DMS79 treated with DMSO at 0.1 percent for 48 hours (cell line): ENCODE measurements around the gene SEMA4B.

ENCODE experiments used
- DNase-seq: peaks from one replicate; lab custom pipeline; 2025; lab: John Stamatoyannopoulos, UW

The SEMA4B gene

GRCh38 chr15:90225504-90226234 is 24.5 kb downstream of the SEMA4B start:
- DNase-seq, result no peak

DNA sequence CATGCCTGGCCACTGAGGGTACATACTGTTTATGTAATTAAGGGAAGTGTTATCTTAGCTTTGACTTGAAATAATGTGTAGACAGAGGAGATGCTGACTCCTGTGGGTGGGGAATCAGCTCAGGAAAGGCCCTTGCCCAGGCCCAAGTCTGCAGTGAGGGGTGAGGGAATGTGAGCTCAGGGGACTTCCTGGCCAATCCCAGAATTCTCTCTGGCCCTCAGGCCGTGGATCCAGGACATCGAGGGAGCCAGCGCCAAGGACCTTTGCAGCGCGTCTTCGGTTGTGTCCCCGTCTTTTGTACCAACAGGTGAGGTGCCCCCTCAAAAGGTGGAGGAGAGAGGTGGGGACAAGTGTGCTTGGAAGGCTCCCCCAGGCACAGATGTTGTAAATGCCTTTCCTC is 26.2 kb downstream of the SEMA4B start:
- DNase-seq, result no peak

- DNase-seq, result no peak
These were observed 27.0 kb downstream of the SEMA4B start for GRCh38 chr15:90227816-90228772.

- DNase-seq, result no peak
These were observed 27.8 kb downstream of the SEMA4B start for GRCh38 chr15:90228960-90229359.

- DNase-seq, result no peak
These were observed 29.0 kb downstream of the SEMA4B start for GRCh38 chr15:90230071-90230494.

DNA sequence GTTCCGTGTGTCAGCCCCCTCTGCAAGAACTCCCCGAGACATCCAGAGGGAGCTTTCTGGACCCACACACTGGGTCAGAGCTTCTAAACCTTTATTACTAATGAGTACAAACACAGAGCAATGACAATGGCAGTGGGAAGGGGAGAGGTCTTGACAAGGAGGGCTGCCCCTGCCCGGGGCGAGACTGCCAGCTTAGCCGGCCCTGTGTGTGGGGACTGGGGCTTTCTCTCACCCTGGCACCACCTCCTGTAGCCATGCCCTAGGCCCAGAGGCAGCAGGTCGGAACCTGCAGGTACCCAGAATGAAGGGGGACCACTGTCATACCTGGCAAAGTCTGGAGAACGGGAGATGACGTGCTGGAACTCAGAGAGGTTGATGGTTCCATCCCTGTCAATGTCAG is 29.5 kb downstream of the SEMA4B start:
- DNase-seq, result no peak

DNA sequence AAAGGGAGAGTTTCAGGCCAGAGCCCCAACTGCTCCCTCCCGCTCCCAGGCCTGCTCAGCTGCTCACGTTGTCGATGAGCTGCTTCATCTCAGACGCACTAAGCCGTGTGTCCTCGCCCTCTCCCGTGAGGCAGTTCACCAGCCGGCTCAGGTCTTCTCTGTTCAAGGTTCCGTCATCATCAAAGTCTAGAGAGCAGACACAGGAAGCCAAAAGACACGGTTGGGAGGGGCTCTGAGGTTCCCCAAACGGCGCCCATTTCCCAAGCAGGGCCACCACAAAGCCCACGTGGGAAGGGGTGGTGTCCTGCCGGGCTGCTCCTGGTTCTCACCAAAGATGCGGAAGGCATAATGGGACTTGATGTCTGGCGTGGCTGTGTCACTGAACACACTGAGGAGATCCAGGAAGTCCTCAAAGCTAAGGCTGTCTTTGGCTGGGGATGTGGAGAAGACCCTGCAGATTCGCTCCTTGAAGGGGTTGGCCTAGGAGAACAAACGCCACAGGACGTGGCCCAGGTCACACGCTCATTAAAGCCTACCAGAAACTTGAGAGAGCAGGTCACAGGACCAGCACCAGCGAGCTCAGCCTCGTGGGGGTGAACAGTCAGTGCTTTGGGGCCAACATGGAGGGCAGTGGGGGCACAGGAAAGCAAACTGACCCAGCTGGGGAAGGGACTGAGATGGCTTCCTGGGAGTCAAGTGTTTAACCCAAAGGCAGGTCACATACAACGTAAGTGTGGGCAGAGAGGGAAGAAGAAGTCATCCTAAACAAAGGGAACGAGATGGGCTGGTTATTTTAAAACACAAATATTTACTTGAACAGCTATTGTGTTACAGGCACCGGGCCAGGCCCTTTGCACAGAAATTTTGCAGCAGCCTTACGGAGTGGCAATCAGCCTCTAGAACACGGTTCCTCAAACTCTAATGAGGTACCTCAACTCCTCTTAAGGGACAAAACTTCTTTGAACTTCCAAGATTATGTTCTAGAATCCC is 30.2 kb downstream of the SEMA4B start:
- DNase-seq, result no peak

GRCh38 chr15:90232196-90232595 is 31.1 kb downstream of the SEMA4B start:
- DNase-seq, result no peak

DNA sequence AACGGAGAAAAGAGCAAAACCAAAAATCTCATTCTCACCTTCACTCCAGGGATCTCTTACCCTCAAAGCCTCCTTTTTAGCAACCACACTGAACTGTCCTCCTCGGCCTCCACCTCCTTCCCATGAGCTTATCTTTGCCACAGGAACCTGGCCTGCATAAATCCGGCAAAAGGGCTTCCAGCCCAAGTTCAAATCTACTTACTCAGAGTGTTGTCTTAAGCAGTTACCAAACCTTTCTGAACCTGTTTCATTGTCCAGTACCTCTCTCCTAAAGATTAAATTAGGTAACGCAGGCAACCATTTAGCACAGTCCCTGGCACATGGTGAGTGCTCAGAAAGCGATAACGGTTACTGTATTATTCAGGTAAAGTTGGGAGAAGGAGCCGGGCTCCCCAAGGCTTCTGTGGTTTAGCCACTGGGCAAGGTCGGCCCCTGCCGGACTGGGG is 31.8 kb downstream of the SEMA4B start:
- DNase-seq, result no peak

DNA sequence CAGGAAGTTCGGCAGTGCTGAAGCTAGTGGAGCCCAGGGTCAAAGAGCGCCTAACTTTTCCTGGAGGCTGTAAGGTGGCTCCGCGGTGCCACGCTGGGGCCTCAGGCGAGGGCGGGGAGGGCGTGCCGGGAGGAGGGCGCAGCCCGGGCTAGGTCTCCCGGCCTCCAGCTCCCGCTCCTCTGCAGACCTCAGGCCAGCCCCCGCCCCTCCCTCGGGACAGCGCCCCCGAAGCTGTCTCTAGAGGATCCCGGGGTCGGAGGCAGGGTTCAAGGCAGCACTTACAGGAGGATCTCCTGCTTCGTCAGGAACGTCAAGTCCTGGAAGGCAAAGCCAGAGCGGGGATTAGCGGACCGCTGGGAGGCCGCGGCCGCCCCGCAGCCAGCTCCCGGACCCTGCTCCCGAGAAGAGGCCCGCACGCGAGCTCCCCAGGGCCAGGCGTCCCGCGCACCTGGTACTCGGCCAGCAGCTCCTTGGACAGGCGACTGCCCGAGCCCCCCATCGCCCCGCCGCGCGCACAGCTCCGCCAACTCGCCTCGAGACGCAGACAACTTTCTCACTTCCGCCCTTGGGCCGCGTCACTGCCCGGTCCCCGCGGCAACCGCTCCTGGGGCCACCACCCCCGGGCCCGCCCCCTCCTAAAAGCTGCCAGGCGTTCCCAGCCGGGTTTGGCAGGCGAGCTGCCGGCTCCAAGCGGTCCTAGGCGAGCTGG is 32.4 kb downstream of the SEMA4B start, which contains the start of gene CIB1:
TSS of gene CIB1 (minus strand) at position 555 of the 709 bp plus-strand sequence. CDS start at position 499, 56 bp downstream.
- DNase-seq, result no peak

- DNase-seq, result peak; percentile 52
These were observed 33.2 kb downstream of the SEMA4B start, which contains the start of gene GDPGP1 for GRCh38 chr15:90234096-90234988. TSS of gene GDPGP1 (plus strand) at chr15:90234209. CDS start at chr15:90240909, 6,700 bp downstream.

DNA sequence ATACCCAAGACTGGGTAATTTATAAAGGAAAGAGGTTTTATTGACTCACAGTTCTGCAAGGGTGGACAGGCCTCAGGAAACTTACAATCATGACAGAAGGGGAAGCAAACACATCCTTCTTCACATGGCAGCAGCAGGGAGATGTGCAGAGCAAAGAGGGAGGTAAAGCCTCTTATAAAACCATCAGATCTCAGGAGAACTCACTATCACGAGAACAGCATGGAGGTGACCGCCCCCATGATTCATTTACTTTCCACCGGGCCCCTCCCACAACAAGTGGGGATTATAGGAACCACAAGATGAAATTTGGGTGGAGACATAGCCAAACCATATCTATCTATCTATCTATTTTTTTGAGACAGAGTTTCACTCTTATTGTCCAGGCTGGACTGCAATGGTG is 38.2 kb downstream of the SEMA4B start:
- DNase-seq, result no peak

GRCh38 chr15:90240856-90241255 is 39.7 kb downstream of the SEMA4B start:
- no peak for DNase-seq

DNA sequence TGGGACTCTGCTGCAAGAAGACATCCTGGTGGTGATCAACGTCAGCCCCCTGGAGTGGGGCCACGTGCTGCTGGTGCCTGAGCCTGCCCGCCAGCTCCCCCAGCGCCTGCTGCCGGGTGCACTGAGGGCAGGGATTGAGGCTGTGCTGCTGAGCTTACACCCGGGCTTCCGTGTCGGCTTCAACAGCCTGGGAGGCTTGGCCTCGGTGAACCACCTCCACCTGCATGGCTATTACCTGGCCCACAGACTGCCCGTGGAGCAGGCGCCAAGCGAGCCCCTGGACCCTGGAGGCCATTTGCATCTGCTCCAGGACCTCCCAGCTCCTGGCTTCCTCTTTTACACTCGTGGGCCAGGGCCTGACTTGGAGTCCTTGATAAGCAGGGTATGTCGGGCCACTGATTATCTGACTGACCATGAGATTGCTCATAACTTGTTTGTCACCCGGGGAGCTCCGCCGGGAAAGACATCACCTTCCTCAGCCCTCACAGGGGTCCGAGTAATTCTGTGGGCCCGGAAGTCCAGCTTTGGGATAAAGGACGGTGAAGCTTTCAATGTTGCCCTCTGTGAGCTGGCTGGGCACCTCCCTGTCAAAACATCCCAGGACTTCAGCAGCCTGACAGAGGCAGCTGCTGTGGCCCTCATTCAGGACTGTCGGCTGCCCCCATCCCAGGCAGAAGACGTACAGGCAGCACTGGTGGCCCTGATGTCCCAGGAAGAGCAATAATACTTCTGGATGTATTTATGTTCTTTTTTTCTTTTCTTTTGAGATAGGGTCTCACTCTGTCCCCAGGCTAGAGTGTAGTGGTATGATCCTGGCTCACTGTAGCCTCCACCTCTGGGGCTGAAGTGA is 40.4 kb downstream of the SEMA4B start:
- no peak for DNase-seq

DNA sequence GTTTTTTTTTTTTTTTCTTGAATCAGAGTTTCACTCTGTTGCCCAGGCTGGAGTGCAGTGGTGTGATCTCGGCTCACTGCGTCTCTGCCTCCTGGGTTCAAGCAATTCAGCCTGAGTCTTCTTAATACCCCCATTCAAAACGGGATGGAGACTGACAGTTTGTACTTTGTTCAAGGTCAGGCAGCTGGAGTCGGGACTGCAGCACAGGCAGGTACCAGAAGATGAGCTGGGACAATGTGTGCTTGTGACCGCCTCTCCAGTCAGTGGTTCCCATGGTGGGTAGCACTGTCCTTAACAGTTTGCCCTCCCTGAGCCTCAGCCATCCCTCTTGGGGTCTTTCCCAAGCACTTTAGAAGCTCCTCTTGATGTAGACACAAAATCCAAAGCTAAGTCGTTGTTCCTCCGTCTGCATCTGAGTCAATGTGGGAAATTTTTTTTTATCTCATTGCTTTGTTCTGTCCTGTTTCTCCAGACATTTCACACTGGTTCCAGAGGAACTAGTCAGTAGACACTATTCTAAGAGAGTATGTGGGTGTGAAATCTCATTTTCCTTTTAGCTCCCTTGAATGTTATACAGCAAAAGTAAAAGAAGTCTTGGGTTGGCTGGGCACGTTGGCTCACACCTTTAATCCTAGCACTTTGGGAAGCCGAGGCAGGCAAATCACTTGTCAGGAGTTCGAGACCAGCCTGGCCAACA is 43.0 kb downstream of the SEMA4B start:
- DNase-seq, result no peak

DNA sequence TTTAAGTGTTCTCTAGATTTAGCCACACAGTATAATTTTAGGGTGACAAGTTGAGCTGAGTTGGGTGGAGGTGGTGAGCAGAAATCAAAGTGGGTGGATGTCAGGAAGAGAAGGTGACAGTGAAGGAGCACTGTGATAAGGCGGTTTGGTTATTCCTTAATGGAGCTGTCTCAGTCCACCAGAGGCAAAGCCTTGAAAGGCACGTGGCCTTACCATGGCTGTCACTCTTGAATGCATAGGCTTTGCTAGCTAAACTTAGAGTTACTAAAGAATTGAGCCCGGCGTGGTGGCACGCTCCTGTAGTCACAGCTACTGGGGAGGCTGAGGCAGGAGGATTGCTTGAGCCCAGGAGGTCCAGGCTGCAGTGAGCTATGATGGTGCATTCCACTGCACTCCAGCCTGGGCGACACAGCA is 47.7 kb downstream of the SEMA4B start:
- DNase-seq, result no peak

DNA sequence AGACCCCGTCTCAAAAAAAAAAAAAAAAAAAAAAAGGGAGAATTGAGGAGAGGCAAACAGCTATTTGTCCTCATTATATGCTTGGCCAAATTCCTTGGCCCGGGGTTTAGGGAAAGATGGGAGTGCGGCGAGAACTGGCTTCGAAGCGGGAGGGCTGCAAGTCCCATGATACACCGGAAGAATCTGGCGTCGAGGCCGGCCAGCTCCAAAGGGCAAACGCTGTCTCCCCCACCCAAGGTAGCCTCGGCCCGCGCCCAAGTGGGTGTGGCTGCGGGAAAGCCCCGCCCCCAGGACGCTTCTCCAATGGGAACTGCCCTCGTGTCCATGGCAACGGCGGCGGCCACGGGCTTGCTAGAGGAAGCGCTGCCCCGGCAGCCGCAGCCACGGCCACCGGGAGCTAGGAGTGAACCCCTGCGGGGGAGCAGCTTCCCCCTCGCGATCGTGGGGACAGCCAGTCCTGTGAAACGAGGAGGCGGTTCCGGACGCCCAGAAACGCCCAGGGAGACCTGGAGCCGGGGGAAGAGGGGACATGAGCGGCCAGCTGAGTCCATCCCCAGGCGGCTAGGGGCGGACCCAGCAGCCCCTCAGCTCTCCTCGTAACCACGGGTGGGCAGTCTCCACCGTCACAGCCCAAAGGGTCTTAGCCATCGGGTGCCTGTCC is 48.2 kb downstream of the SEMA4B start, which contains the start of gene TTLL13:
TSS of gene TTLL13 (plus strand) at position 354 of the 661 bp plus-strand sequence. CDS start 1,075 bp downstream, outside the sequence.
- DNase-seq, result peak; percentile 44
